Tongue (tissue), 2 donors: Measurements from ENCODE around the gene ARL2. TPM values are rescaled to one million over a fixed set of nuclear protein-coding genes. Genes with fewer than 3 reads are reported as not detected.
"Not testable (repeated sequence)": the region's sequence is repeated elsewhere in the genome, so short reads cannot be mapped to it uniquely, and the experiment has no call there.

ENCODE experiments used
- DNase-seq: peaks from one replicate; pipeline ENCODE4 v3.0.0-alpha.2; 2015
- total RNA-seq: library from RNA; depleted of rRNA; stranded (reverse); fragments of >200 nt; gene quantifications from one replicate; pipeline ENCODE4 v1.2.3, GENCODE V29; 2014

ARL2 gene
- total RNA-seq, result 131 TPM

- peak; percentile 97 for DNase-seq
These were observed at the start of gene ARL2 for GRCh38 chr11:65013888-65014725. ARL2 (plus strand) TSS chr11:65014160; CDS start chr11:65014208, 48 bp downstream.

GRCh38 chr11:64967375-64967774 is 46.6 kb upstream of the ARL2 start:
- DNase-seq, result no peak

- DNase-seq, result no peak
These were observed 44.8 kb upstream of the ARL2 start for GRCh38 chr11:64969209-64969608.

GRCh38 chr11:64970731-64971151 is 43.2 kb upstream of the ARL2 start:
- no peak for DNase-seq

- peak; percentile 92 for DNase-seq
These were observed 42.3 kb upstream of the ARL2 start, which contains the start of gene MAJIN for GRCh38 chr11:64971421-64972233. MAJIN (minus strand) TSS chr11:64972108; CDS start chr11:64959405, 12,703 bp downstream.

GRCh38 chr11:64974124-64974523 is 39.8 kb upstream of the ARL2 start:
- no peak for DNase-seq

- DNase-seq, result no peak
These were observed 37.3 kb upstream of the ARL2 start for GRCh38 chr11:64976651-64977050.

- not testable (repeated sequence) for DNase-seq
These were observed 30.6 kb upstream of the ARL2 start for GRCh38 chr11:64983339-64983738.

- DNase-seq, result no peak
These were observed 25.7 kb upstream of the ARL2 start for GRCh38 chr11:64987998-64988854.

GRCh38 chr11:64989416-64989815 is 24.5 kb upstream of the ARL2 start:
- DNase-seq, result no peak

- DNase-seq, result peak; percentile 31
These were observed 23.6 kb upstream of the ARL2 start for GRCh38 chr11:64990222-64990923.

GRCh38 chr11:64994318-64994717 is 19.6 kb upstream of the ARL2 start:
- DNase-seq, result no peak

GRCh38 chr11:64996327-64996709 is 17.6 kb upstream of the ARL2 start:
- DNase-seq, result no peak

GRCh38 chr11:64996710-64997380 is 17.1 kb upstream of the ARL2 start, which contains the start of gene BATF2:
BATF2 (minus strand) TSS chr11:64996971; CDS start chr11:64996914, 57 bp downstream.
- DNase-seq, result peak; percentile 69

GRCh38 chr11:64998141-64998540 is 15.8 kb upstream of the ARL2 start:
- DNase-seq, result no peak

GRCh38 chr11:64998690-64999431 is 15.1 kb upstream of the ARL2 start:
- no peak for DNase-seq

- no peak for DNase-seq
These were observed 14.5 kb upstream of the ARL2 start for GRCh38 chr11:64999478-64999877.

- peak; percentile 22 for DNase-seq
These were observed 11.3 kb upstream of the ARL2 start for GRCh38 chr11:65002706-65003105.

GRCh38 chr11:65003282-65003681 is 10.7 kb upstream of the ARL2 start:
- DNase-seq, result no peak

- not testable (repeated sequence) for DNase-seq
These were observed 10.0 kb upstream of the ARL2 start for GRCh38 chr11:65003968-65004367.
